ENCODE measurements around the gene TBC1D19.
"Not testable (repeated sequence)": the region's sequence is repeated elsewhere in the genome, so short reads cannot be mapped to it uniquely, and the experiment has no call there.

The TBC1D19 gene

GRCh38 chr4:26692014-26692726 is 108.3 kb downstream of the TBC1D19 start:
- DNase-seq: no peak

- DNase-seq: not testable (repeated sequence)
These were observed 110.2 kb downstream of the TBC1D19 start for GRCh38 chr4:26694131-26694530.

GRCh38 chr4:26700110-26700509 is 116.2 kb downstream of the TBC1D19 start:
- DNase-seq: no peak

- no peak for DNase-seq
These were observed 117.2 kb downstream of the TBC1D19 start for GRCh38 chr4:26701095-26701494.

- no peak for DNase-seq
These were observed 117.9 kb downstream of the TBC1D19 start for GRCh38 chr4:26701786-26702227.

GRCh38 chr4:26707342-26707741 is 123.5 kb downstream of the TBC1D19 start:
- DNase-seq: no peak

- DNase-seq: no peak
These were observed 125.4 kb downstream of the TBC1D19 start for GRCh38 chr4:26709246-26709645.

GRCh38 chr4:26713563-26714151 is 129.8 kb downstream of the TBC1D19 start:
- DNase-seq: no peak

- DNase-seq: no peak
These were observed 131.9 kb downstream of the TBC1D19 start for GRCh38 chr4:26715636-26716242.

- DNase-seq: no peak
These were observed 133.4 kb downstream of the TBC1D19 start for GRCh38 chr4:26717332-26717731.

- peak; percentile 10 for DNase-seq
These were observed 136.2 kb downstream of the TBC1D19 start for GRCh38 chr4:26719954-26720552.

- no peak for DNase-seq
These were observed 137.8 kb downstream of the TBC1D19 start for GRCh38 chr4:26721685-26722084.

GRCh38 chr4:26723216-26723615 is 139.3 kb downstream of the TBC1D19 start:
- no peak for DNase-seq

GRCh38 chr4:26724534-26724933 is 140.7 kb downstream of the TBC1D19 start:
- DNase-seq: no peak

- no peak for DNase-seq
These were observed 142.9 kb downstream of the TBC1D19 start for GRCh38 chr4:26726655-26727387.

- DNase-seq: no peak
These were observed 144.0 kb downstream of the TBC1D19 start for GRCh38 chr4:26727844-26728243.

GRCh38 chr4:26729027-26729426 is 145.1 kb downstream of the TBC1D19 start:
- no peak for DNase-seq

- DNase-seq: peak; percentile 14
These were observed 145.7 kb downstream of the TBC1D19 start for GRCh38 chr4:26729547-26729946.

- DNase-seq: no peak
These were observed 147.6 kb downstream of the TBC1D19 start for GRCh38 chr4:26731351-26732035.

- no peak for DNase-seq
These were observed 148.5 kb downstream of the TBC1D19 start for GRCh38 chr4:26732356-26732755.

GRCh38 chr4:26736621-26737020 is 152.7 kb downstream of the TBC1D19 start:
- DNase-seq: no peak

- DNase-seq: no peak
These were observed 153.5 kb downstream of the TBC1D19 start for GRCh38 chr4:26737385-26737784.

- DNase-seq: no peak
These were observed 157.6 kb downstream of the TBC1D19 start for GRCh38 chr4:26741491-26741871.

Data from NCI-H510A treated with DMSO at 0.1 percent for 48 hours (cell line).